Mononuclear cell (primary cell): Measurements from ENCODE around the gene FBF1. TPM values are rescaled to one million over a fixed set of nuclear protein-coding genes. Genes with fewer than 3 reads are reported as not detected.

ENCODE experiments used
- H3K27me3 ChIP-seq: 2 replicates; pipeline ENCODE4 v1.6.0; 2011; ENCODE audit warnings: low read length, control low read depth; ENCODE audit not compliant: insufficient read depth
- H3K4me1 ChIP-seq: 2 replicates; pipeline ENCODE4 v1.5.1; 2011; ENCODE audit warnings: mild to moderate bottlenecking, low read length, control low read depth; ENCODE audit not compliant: insufficient read depth
- H3K4me3 ChIP-seq: 2 replicates; pipeline ENCODE4 v1.5.1; 2011; ENCODE audit warnings: mild to moderate bottlenecking, low read length, moderate library complexity
- H3K9me3 ChIP-seq: 2 replicates; pipeline ENCODE4 v1.5.1; 2011; ENCODE audit warnings: low read depth, mild to moderate bottlenecking, control low read depth, low read length
- total RNA-seq: library from RNA; depleted of rRNA; stranded (reverse); fragments of >200 nt; gene quantifications from one replicate; pipeline ENCODE4 v1.2.3, GENCODE V29; 2012

The FBF1 gene
- total RNA-seq, 1 donor, result 11.2 TPM

GRCh38 chr17:75926456-75926855 is 14.4 kb downstream of the FBF1 start:
- no peaks in the 10 kb centered on the region for H3K4me1 ChIP-seq
- H3K27me3 ChIP-seq, result no peaks in the 10 kb centered on the region
- no peaks in the 10 kb centered on the region for H3K9me3 ChIP-seq

DNA sequence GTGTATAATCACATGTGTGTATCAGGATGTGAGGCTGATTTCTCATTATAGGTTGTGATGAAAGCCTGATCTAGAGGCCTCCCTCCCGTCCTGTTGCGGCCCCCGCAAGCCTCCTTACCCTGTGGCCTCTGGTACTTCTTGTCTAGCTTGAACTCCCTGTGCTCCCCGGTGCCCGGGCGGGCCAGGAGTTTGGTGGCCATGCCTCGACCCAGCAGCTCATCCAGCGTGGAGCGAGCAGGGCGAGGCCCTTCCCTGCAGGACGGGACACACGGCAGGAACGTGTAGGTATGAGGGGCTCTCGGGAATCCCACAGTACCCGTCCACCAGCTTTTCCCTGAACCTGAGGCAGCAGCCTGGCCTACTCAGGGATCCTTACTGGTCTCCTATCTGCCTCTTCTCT is 14.9 kb downstream of the FBF1 start:
- Histone ChIP-seq H3K9me3 (no peaks in the 10 kb centered on the region), H3K27me3 (no peaks in the 10 kb centered on the region), H3K4me3 (no peak overlapping the region), H3K4me1 (no peaks in the 10 kb centered on the region)

More at GRCh38 chr17:75926456-75926855, 14.4 kb downstream of the FBF1 start:
- no peak overlapping the region for H3K4me3 ChIP-seq

GRCh38 chr17:75925103-75925502 is 15.7 kb downstream of the FBF1 start:
- H3K4me1 ChIP-seq, result no peaks in the 10 kb centered on the region
- H3K4me3 ChIP-seq, result no peak overlapping the region
- H3K9me3 ChIP-seq, result no peaks in the 10 kb centered on the region
- no peaks in the 10 kb centered on the region for H3K27me3 ChIP-seq

DNA sequence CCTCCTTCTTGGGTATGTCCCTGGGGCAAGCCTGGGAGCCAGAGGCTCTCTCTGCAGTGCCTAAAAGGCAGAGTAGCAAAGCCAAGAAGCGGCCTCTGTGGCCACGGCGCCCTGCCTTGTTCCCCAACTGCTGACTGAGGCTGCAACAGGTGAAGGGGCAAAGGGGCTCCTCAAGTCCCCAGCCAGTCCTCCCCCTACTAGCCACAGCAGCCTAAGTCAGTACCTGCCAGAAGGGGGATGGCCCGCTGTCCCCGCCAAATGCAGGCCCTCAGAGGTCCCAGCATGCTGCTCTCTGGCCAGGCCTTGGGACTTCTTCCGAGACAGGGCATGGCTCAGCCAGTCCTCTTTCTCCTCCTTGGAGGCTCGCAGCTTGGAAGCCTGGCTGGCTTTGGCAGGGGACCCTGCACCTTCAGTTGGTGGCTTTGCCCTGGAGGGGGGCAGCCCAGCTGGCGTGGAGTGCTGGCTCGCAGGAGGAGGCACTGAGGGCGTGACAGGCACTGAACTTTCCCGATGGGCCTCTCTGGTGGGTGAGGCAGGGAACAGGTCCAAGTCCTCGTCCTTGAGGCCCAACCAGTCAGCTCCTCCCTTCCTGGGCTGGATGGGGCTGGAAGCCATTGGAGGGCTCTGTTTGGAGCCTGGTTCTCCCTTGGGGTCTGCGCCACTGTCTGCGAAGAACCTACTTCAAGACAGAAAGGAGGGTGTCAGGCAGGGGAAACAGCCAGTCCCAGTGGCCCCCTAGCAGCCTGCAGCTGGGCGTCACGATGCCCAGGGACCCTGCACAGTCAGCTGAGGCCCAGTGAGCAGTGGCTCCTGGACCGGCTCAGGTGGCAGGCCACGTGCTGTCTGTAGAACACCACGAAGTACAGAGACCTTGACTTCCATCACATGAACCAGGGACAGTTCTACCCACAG is 17.6 kb downstream of the FBF1 start:
- Histone ChIP-seq H3K27me3 (no peaks in the 10 kb centered on the region), H3K4me3 (no peak overlapping the region)

DNA sequence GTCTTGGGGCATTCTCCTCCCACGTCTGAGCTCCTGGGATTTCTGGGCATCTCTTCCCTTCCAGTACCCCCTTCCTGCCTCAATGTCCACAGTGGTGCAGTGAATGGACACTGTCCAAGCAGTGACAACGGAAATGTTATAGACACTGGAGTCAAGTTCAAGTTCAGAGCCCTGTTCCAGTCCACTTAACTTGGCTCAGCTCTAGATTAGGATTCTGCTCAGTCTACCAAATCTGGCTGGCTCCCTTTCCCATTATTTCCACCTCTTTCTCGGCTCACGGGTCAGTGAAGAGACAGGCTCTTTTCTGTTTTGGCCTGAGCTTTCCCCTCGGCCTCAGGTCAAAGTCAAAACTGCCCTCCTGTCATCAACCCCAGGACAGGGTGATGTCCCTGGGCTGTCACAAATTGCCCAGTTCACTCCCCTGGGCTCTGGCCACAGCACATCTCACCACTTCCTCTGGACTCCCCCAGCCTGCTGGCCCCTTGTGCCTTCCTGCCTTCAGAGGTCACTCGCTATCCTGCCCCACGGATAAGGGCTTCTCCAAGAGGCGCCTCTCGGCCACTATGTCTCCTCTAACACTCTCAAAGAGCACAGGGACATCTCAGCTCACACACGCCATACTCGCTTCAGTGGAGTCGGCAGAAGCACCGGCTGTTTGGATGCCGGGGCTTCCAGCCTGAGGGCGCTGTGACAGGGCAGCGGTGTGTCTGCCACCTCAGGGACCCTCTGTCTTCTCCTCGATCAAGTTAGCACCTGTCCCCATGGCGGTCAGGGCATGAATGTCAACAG is 18.5 kb downstream of the FBF1 start:
- H3K27me3 ChIP-seq, result no peaks in the 10 kb centered on the region
- H3K4me1 ChIP-seq, result no peaks in the 10 kb centered on the region
- no peak overlapping the region for H3K4me3 ChIP-seq
- H3K9me3 ChIP-seq, result no peaks in the 10 kb centered on the region

More for the DNA sequence above, 17.6 kb downstream of the FBF1 start:
- H3K9me3 ChIP-seq, result no peaks in the 10 kb centered on the region
- no peaks in the 10 kb centered on the region for H3K4me1 ChIP-seq

GRCh38 chr17:75921596-75921995 is 19.2 kb downstream of the FBF1 start:
- no peak overlapping the region for H3K4me3 ChIP-seq
- H3K9me3 ChIP-seq, result no peaks in the 10 kb centered on the region
- H3K4me1 ChIP-seq, result no peaks in the 10 kb centered on the region
- no peaks in the 10 kb centered on the region for H3K27me3 ChIP-seq

- no peaks in the 10 kb centered on the region for H3K27me3 ChIP-seq
- no peaks in the 10 kb centered on the region for H3K9me3 ChIP-seq
- no peak overlapping the region for H3K4me3 ChIP-seq
- H3K4me1 ChIP-seq, result no peaks in the 10 kb centered on the region
These were observed 20.7 kb downstream of the FBF1 start for GRCh38 chr17:75920045-75920560.

GRCh38 chr17:75919611-75920010 is 21.2 kb downstream of the FBF1 start:
- H3K27me3 ChIP-seq, result no peaks in the 10 kb centered on the region
- no peaks in the 10 kb centered on the region for H3K4me1 ChIP-seq
- no peaks in the 10 kb centered on the region for H3K9me3 ChIP-seq
- H3K4me3 ChIP-seq, result no peak overlapping the region

DNA sequence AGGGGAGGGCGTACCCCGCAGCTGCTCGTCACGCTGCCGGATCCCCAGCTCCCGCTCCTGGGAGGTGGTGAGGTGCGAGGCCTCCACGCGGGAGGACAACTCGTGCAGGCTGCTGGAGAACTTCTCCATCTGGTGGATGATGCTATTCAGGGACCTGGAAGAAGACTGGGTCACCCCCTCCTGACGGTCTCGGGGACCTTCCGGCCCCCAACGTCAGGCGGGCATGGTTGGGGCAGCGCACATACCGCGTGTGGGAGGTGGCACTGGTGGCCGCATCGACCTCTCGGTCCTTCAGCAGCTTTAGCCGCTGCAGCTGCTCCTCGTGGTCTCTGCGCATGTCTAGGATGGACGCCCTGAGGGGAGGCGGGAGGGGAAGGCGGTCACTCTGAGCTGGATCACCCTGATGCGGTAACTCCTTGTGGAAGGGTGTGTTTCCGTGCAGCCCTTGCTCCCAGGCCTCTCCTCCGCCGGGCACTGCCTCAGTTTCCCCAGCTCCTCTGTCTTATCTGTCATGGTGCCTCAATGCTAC is 22.9 kb downstream of the FBF1 start:
- Histone ChIP-seq H3K4me1 (no peaks in the 10 kb centered on the region), H3K27me3 (no peaks in the 10 kb centered on the region), H3K9me3 (no peaks in the 10 kb centered on the region), H3K4me3 (no peak overlapping the region)

DNA sequence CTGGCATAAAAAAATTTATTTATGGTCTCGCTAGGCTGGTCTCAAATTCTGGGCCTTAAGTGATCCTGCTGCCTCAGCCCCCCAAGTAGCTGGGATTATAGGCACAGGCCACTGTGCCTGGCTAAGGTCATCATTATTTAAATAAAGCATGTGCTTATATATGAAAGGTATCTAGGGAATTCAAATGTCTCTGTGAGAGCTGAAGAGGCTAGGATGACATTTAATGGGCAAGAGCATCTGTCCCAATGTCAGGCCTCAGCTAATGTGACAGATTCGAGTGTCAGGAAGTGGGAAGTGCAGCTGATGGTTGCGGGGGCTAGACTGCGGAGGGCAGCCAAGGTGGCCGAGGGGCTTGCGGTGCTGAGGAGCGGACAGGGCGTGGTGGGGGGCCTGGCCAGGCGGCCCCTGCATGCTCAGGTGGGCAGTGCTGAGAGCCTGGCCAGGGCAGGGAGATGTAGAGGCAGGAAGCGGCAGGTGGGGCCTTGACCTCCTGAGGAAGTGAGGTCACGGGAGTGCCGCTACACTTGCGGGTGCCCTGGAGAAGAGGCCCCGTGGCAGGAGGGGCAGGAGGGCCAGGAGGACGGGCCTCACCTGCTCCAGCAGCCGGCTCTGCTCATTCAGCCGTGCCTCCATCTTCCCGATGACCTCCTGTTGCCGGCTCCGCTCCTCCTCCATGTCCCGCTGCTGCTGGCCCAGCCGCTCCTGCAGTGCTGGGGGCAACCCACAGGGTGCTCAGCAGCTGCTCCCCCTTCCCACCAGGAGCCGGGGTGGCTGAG is 23.5 kb downstream of the FBF1 start:
- Histone ChIP-seq H3K4me3 (no peak overlapping the region), H3K4me1 (no peaks in the 10 kb centered on the region), H3K27me3 (no peaks in the 10 kb centered on the region), H3K9me3 (no peaks in the 10 kb centered on the region)

DNA sequence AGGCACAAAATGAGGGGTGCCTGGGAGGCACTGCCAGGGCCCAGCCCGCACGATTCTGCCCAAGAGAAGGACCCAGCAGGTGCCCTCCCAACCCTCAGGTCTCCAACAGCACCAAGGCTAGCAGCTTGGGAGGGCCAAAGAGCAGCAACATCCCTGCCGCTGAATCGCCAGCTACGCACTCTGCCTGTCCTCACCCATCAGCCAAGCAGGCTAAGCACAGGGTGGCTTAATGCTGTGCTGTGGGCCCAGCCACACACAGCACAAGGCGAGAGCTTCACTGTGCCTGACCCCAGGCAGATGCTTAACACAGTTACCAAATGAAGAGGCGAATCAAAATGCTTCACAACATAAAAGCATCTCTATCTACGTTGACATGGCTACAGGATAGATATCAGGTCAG is 25.6 kb downstream of the FBF1 start:
- H3K27me3 ChIP-seq, result no peaks in the 10 kb centered on the region
- no peak overlapping the region for H3K4me3 ChIP-seq
- no peaks in the 10 kb centered on the region for H3K9me3 ChIP-seq
- no peaks in the 10 kb centered on the region for H3K4me1 ChIP-seq

- H3K4me1 ChIP-seq, result no peaks in the 10 kb centered on the region
- no peaks in the 10 kb centered on the region for H3K27me3 ChIP-seq
- H3K4me3 ChIP-seq, result no peak overlapping the region
- no peaks in the 10 kb centered on the region for H3K9me3 ChIP-seq
These were observed 26.1 kb downstream of the FBF1 start for GRCh38 chr17:75914643-75915267.

- no peaks in the 10 kb centered on the region for H3K27me3 ChIP-seq
- no peak overlapping the region for H3K4me3 ChIP-seq
- H3K9me3 ChIP-seq, result no peaks in the 10 kb centered on the region
- H3K4me1 ChIP-seq, result no peaks in the 10 kb centered on the region
These were observed 27.2 kb downstream of the FBF1 start for GRCh38 chr17:75913537-75914210.

GRCh38 chr17:75910699-75911098 is 30.1 kb downstream of the FBF1 start:
- peaks cover 5% of the 10 kb centered on the region for H3K4me1 ChIP-seq
- H3K4me3 ChIP-seq, result no peak overlapping the region
- no peaks in the 10 kb centered on the region for H3K27me3 ChIP-seq
- H3K9me3 ChIP-seq, result no peaks in the 10 kb centered on the region
